Prostate gland (tissue), 2 donors: ENCODE results near the gene ICA1. TPM values are rescaled to one million over a fixed set of nuclear protein-coding genes. Genes with fewer than 3 reads are reported as not detected.

ENCODE experiments used
- DNase-seq: peaks from one replicate; pipeline ENCODE4 v3.0.0-alpha.2; 2019; ENCODE audit warnings: low spot score
- H3K27ac ChIP-seq, 2 donors: fragments of 200-600 bp; sonication (generic); 2 replicates each; pipeline ENCODE4 v1.5.1; 2017 to 2019
- H3K27me3 ChIP-seq: fragments of 200-600 bp; sonication (generic); replicated peaks from 2 replicates; pipeline ENCODE4 v1.5.1; 2019; ENCODE audit not compliant: insufficient read depth
- H3K36me3 ChIP-seq, 2 donors: fragments of 200-600 bp; sonication (generic); 1 replicate in 1 of 2; 2 replicates in 1 of 2; pipeline versions ENCODE4 v1.5.1 to v1.8.1; 2017 to 2019
- H3K4me1 ChIP-seq: fragments of 200-600 bp; sonication (generic); replicated peaks from 2 replicates; pipeline ENCODE4 v1.5.1; 2019
- H3K4me3 ChIP-seq, 2 donors: fragments of 200-600 bp; sonication (generic); 2 replicates each; pipeline ENCODE4 v1.5.1; 2017 to 2019
- H3K9me3 ChIP-seq: fragments of 200-600 bp; sonication (generic); 2 replicates; pipeline ENCODE4 v1.5.1; 2017
- CTCF ChIP-seq, 4 experiments: fragments of 200-600 bp in 2 of 4; fragments of 450-650 bp in 2 of 4; sonication (generic) in 2 of 4; IDR thresholded peaks; 1 replicate in 3 of 4; 2 replicates in 1 of 4; pipeline ENCODE4 v1.5.1; 2016 to 2019; ENCODE audit warnings: antibody characterized with exemption in 4 of 4, mild to moderate bottlenecking in 2 of 4, moderate library complexity in 2 of 4
- POLR2A ChIP-seq: fragments of 450-650 bp; IDR thresholded peaks from one replicate; pipeline ENCODE4 v1.6.1; 2016; ENCODE audit warnings: antibody characterized with exemption, mild to moderate bottlenecking
- POLR2AphosphoS5 ChIP-seq: sonication (generic); formaldehyde crosslinking; IDR thresholded peaks from one replicate; pipeline ENCODE4 v1.6.1; 2017; ENCODE audit warnings: antibody characterized with exemption
- WGBS: methylation state at CpG from one replicate; pipeline ENCODE4 v1.1.5; 2018; 5-methylcytosine and 5-hydroxymethylcytosine counted together
- intact Hi-C: fragments of 100-400 bp; cut with DNase I; formaldehyde crosslinking; loops from one replicate; pipeline ENCODE4 v1.14.2; 2022
- total RNA-seq, 2 donors: library from RNA; depleted of rRNA; stranded (reverse); fragments of >200 nt; gene quantifications; one replicate each; pipeline ENCODE4 v1.1.0, GENCODE V29; 2016

ICA1 gene
- total RNA-seq, 2 donors from 2014 or later: 49.1 to 51.0 TPM

GRCh38 chr7:8082762-8083161 lies 179.2 kb downstream of the ICA1 start:
- Histone ChIP-seq H3K4me3 (no peak overlapping the region), H3K9me3 (no peaks in the 10 kb centered on the region), H3K36me3 (no peaks in the 10 kb centered on the region), H3K27ac (no peak overlapping the region), H3K27me3 (no peaks in the 10 kb centered on the region), H3K4me1 (no peaks in the 10 kb centered on the region)
- no peak for DNase-seq
- WGBS: 94% methylated on average over 2 of the region's 2 CpGs
- intact Hi-C loops: no loop called here
- TF ChIP-seq POLR2A: no peak
- no peak for TF ChIP-seq POLR2AphosphoS5
- no peak for TF ChIP-seq CTCF (IDR thresholded peaks at IDR 0.05)

- no peaks in the 10 kb centered on the region for H3K27me3 ChIP-seq
- intact Hi-C loops: no loop called here
- H3K4me1 ChIP-seq: no peaks in the 10 kb centered on the region
- no peak overlapping the region for H3K27ac ChIP-seq
- H3K9me3 ChIP-seq: no peaks in the 10 kb centered on the region
- no peak overlapping the region for H3K4me3 ChIP-seq
- TF ChIP-seq POLR2A: no peak
- no peak for TF ChIP-seq CTCF (IDR thresholded peaks at IDR 0.05)
- TF ChIP-seq POLR2AphosphoS5: no peak
- no peaks in the 10 kb centered on the region for H3K36me3 ChIP-seq
- no peak for DNase-seq
Observed at GRCh38 chr7:8078418-8078817, 183.5 kb downstream of the ICA1 start.

DNA sequence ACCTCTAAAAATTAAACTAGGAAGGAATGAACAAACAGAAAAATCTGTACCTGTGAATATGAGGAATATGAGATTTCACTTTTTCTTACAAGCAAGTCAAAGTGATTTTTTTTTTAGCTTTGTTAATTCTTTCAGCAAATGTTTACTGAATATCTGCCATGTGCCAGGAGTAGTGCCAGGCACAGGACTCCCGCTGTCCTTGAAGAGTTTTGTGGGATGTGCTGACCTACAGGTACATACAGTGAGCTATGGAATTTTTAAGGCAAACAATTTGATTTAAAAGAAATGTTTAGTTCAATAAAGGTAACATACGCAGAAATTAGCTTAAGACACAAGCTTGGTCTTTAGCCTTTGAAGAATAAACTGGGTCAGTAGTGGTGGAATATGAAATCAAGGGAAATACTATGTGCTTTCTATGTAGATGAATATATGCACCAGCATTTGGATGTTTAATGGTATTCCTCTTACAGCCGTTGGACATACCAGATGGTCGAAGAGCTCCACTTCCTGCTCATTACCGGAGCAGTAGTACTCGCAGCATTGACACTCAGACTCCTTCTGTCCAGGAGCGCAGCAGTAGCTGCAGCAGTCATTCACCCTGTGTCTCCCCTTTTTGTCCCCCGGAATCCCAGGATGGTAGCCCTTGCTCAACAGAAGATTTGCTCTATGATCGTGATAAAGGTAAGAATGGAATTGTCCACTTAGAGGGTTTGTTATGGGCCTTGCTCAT lies 191.4 kb downstream of the ICA1 start:
- Histone ChIP-seq H3K27me3 (no peaks in the 10 kb centered on the region), H3K4me1 (no peaks in the 10 kb centered on the region), H3K4me3 (no peak overlapping the region), H3K27ac (no peak overlapping the region), H3K36me3 (no peaks in the 10 kb centered on the region), H3K9me3 (no peaks in the 10 kb centered on the region)
- intact Hi-C loops: no loop called here
- DNase-seq: no peak
- 92% methylated on average over 9 of the region's 9 CpGs for WGBS
- TF ChIP-seq POLR2AphosphoS5 (no peak), POLR2A (no peak), CTCF (IDR thresholded peaks at IDR 0.05) (no peak)

GRCh38 chr7:8068892-8069686 lies 192.9 kb downstream of the ICA1 start:
- Histone ChIP-seq H3K27ac (no peak overlapping the region), H3K4me1 (no peaks in the 10 kb centered on the region), H3K36me3 (no peaks in the 10 kb centered on the region), H3K27me3 (no peaks in the 10 kb centered on the region), H3K4me3 (no peak overlapping the region), H3K9me3 (no peaks in the 10 kb centered on the region)
- intact Hi-C loops: no loop called here
- DNase-seq: no peak
- TF ChIP-seq POLR2A (no peak), CTCF (IDR thresholded peaks at IDR 0.05) (no peak), POLR2AphosphoS5 (no peak)
- 87% methylated on average over 11 of the region's 12 CpGs for WGBS
